Fibroblast of peridontal ligament (primary cell): ENCODE results near the gene ZNF609.

ENCODE experiments used
- DNase-seq: peaks from one replicate; pipeline ENCODE4 v3.0.0-alpha.2; 2010; ENCODE audit errors: extremely low read depth

Gene ZNF609

GRCh38 chr15:64650552-64650951 lies 190.2 kb downstream of the ZNF609 start:
- DNase-seq, result no peak

- no peak for DNase-seq
These were observed 191.3 kb downstream of the ZNF609 start for GRCh38 chr15:64651601-64652191.

DNA sequence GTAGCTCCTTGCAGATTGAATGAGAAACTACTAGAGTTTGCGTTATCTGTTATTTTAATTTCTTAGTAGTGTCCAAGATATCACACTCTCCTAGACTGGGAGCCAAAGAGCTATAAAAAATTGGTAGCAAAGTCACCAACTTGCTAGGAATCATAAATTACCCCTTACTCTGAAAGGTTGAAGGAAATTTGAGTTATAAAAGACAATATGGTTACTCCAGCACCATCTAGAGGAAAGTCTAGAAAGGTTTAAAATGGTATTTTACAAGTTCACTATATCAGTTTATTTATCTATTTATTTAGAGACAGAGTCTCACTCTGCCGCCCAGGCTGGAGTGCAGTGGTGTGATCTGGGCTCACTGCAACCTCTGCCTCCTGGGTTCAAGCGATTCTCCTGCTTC lies 193.4 kb downstream of the ZNF609 start:
- DNase-seq, result peak; percentile 67

DNA sequence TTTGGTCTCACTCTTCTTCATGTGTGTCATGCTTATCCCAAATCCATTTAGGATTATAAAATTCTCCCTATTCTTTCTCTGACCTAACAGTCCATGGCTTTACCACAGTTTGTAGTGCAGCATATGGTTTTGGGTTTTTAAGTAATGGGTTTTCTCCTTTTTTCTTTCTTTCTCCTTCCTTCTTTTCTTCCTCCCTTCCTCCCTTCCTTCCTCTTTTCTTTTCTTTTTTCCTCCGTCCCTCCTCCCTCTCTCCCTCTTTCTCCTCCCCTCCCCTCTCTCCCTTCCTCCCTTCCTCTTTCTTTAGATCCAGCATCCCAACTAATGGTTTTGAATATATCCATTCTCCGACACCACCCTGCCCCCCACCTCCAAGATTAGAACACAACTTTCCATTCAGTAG lies 196.1 kb downstream of the ZNF609 start:
- DNase-seq, result no peak

DNA sequence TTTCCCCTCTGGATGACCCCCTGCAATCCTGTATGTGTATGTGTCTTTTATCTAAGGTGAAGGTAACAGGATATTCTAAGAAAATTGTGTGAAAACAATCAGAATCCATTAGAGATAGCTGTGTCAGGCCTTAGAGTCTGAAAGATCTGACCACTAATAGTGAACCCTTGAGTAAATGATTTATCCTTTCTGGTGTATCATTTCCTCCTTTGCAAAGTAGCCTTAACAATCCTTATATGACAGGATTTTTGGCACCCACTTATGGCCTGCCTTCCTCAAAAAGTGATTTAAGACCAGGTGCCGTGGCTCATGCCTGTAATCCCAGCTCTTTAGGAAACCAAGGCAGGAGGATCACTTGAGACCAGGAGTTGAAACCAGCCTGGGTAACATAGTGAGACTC lies 204.8 kb downstream of the ZNF609 start:
- DNase-seq, result no peak

DNA sequence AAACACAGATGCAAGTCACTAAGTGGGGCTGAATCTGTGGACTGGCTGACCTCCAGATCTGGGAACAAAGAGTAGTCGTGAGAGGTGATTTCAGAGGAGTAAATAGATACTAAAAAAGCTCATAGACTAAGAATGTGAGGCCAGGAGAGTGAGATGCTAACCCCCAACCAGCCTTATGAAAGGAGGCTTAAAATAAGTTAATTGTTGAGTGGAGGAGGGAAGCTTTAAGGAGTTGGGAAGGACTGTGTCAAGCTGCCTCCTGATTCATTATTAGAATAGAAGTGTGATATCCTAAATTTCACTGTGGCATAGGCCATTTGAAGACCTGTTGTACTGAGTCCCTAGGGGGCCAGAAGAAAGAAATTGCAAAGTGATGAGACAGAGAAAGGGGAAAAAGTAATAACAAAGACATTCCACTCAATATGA lies 207.4 kb downstream of the ZNF609 start:
- peak; percentile 44 for DNase-seq

GRCh38 chr15:64673866-64674265 lies 213.5 kb downstream of the ZNF609 start:
- DNase-seq, result no peak

- no peak for DNase-seq
These were observed 217.9 kb downstream of the ZNF609 start for GRCh38 chr15:64678126-64678819.

- DNase-seq, result no peak
These were observed 219.7 kb downstream of the ZNF609 start for GRCh38 chr15:64680097-64680496.

- peak; percentile 51 for DNase-seq
These were observed 221.1 kb downstream of the ZNF609 start for GRCh38 chr15:64681424-64682024.

DNA sequence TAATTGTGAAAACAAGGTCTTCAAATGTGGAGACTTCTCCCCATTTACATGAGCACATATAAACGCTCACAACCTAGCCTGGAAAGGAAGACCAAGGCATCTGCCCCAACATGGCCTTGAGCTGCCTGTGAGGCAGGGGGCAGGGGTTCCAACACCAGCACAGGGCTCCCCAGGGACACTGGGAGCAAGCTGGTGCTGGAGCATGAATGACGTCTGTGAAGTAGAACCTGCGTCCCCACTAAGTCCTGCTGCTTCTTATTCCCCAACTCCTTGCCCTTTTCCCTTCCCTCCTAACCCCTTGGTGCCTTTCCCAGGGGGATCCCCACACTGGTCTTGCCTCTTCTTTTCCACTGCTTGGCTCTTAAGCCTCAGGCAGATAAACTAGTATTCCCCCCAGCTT lies 221.9 kb downstream of the ZNF609 start:
- DNase-seq, result no peak

DNA sequence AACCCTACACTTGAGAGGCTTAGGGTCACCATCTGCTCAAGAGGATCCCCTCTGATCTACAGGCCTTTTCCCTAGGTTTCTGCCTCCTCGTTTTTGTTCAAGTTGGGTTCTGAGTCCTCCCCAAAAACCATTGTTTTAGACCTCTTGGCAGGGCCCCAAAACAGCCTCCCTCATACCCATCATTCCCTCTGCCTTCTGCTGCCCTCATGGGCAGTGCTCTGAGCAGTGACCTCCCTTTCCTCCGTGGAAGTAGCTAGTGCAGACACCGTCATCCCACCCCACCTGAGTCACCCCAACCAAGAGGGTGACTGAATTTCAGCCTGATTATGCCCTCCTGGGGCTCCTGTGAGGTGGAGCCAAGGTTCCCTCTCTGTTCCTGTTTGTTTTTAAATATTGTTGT lies 223.0 kb downstream of the ZNF609 start:
- no peak for DNase-seq

DNA sequence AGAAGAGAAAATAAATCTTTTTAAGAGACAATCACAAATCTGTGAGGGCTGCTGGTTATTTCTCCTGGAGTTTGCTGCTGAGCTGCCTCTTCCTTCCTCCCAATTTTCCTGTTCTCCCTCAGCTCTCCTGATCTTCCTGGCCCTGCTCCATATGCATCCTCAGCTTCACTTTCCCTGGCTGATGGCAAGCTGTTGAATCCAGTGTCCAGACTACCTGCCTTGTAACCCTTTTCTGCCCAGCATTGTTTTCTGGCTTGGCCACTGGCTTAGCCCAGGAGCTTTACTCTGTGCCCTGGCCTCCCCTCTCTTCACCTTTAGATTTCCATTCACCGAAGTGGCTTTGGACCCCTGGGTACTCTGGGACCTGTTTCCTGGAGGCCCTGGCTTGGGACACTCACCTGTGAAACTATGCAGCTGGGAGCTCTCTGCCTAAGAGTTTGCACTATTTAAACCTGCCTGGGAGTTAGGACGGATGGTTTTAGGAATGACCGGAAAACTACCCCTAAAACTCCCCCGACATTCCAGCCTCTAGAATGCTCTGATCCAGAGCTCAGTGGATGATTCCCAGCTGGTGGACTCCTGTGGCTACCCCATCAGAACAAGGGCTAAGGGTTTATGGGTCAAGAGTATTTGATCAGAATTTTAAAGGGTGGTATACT lies 225.0 kb downstream of the ZNF609 start:
- no peak for DNase-seq

DNA sequence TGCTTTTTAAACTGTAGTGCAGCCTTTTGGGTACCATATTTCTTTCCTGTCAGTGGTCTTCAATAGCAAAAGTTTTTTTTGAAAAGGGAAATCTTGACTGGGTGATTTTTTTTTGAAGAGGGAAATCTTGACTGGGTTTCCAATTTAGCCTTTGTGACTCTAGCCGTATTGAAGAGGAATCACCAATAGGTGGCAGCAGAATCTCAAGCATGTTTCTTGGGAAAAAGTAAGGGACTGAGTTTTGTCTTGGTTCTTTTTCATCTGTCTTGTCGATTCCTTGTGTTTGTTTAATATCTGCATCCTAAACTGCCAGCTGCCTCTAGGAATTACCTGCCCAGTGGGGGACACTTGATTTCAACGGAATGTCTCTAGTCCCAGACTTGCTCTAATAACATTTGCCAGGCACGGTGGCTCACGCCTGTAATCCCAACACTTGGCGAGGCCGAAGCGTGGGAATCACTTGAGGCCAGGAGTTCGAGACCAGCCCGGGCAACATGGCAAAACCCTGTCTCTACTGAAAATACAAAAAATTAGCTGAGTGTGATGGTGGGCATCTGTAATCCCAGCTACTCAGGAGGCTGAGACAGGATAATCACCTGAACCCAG lies 225.9 kb downstream of the ZNF609 start:
- DNase-seq, result peak; percentile 81

DNA sequence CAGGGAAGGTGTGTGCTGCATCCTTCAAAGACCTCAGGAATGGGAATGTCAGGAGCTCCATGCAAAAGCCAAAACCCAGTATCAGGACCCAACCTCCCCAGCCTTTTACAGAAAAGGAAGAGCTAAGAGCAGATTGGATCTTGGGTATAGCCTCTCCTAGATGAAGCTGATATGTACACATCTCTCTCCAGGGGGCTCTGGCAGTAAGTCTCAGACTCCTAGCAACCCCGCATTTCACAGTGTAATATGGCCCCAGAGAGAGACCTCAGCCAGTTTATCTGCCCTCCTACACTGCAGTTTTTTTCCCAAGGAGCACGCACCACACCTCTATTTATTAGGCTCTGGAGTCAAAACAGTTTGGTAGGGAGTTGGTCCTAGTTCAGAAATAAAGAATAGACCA lies 226.8 kb downstream of the ZNF609 start:
- DNase-seq, result no peak

DNA sequence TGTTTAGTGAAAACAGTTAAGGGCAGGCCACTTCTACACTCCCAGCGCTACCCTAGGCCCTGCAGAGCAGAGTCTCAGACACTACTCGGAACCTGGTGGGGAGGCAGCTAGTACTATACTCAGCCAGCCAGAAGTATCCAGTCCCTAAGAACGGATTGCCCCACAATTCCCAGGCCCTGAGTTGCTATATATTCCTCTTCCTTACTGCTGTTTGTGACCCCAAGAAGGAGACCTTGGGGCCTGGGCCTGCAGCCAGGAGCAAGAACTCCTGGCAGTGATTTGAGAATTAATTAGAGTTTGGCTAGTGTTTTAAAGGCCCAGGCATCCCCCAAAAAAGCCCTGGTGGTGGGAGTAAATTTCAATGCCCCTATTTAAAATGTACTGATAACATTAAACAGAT lies 227.3 kb downstream of the ZNF609 start:
- no peak for DNase-seq

DNA sequence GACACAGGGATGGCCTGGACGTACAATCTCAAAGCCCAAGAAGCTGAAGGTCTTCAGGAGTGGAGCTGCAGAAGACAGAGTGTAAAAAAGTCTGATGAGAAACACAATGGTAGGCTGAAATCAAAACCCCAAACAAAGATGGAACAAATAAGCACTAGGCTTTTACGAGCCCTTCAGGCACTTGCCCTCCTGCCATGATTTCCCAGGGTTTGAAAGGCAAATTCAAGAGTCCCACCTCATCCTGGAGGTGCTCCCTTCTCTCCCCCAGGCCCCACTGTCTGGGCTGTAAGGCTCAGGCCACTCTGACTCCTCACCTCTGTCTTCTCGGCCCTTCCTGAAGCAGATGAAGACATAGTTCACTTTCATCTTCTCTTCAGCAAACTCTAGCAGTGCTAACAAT lies 228.4 kb downstream of the ZNF609 start:
- DNase-seq, result no peak

DNA sequence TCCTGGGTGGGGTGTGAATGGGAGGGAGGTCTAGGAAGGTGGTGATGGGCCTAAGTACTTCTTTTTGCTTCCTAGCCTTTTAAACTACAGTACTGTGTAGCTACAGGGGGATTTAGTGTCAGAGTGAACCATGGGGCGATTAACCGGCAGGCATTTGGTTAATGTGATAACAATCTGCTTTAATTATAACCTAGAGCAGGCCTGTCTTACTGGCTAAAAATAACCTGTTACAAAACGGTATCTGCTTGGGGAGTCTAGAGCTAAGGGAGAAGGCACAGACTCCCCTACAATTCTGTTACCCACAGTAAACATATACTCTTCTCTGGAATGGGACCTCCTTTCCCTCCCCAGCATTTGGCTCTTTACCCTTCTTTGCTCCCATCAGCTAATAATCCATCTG lies 229.6 kb downstream of the ZNF609 start:
- no peak for DNase-seq

DNA sequence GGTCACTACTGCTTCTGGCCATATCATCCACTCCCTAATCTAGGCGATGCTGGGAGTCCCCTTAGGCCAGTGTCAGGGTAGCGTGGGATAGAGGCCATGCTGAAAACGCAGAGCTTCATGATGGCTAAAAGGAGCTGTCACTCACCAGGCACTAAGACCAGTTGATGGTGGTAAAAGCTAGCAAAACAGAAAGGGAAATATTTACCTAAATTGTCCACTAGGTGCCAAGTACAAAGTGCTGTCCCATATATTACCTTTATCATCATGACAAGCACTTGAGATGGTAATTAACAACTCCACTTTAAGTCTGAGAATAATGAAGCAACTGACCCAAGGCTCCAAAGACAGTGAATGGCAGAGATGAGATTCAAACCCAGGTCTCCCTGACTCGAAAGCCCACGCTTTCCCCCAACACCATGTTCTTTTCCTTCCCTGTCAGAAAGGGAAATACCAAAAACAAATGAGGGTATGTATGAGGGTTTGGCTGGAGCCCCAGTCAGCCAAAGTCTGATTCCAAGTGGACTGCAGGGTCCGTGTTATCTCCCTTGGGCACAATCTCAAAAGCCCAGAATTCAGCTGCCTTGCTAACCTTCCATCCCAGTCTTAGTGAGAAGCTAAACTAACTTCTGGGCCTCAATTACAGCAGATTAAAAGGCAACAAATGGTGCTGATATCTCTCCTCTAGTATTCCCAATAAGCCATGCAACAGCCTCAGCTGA lies 230.4 kb downstream of the ZNF609 start:
- no peak for DNase-seq

DNA sequence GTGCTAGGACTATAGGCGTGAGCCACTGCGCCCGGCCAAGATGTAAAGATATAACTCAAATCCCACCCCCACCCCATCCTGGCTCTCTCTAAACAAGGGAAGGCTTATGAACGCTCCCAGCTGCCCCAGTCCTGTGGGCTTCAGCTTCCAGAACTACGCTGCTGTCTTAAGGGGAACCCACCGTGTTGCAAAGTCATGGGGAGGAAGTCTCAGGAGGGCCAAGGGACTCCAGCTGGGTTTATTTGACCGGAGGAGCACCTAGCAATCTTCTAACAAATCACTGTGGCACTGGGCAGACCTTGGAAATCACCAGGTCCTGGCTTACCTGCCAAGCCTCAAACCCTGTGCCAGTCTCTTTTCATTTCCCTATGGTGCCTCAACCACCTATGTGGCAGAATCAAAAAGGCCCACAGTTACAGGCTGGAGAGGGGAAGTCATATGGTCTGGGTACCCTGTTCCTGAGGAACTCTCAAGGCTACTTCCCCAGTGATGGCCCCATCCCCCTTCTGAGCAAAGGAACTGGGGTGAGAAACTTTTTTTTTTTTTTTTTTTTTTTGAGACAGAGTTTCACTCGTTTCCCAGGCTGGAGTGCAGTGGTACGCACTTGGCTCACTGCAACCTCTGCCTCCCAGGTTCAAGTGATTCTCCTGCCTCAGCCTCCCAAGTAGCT lies 231.7 kb downstream of the ZNF609 start:
- DNase-seq, result no peak

DNA sequence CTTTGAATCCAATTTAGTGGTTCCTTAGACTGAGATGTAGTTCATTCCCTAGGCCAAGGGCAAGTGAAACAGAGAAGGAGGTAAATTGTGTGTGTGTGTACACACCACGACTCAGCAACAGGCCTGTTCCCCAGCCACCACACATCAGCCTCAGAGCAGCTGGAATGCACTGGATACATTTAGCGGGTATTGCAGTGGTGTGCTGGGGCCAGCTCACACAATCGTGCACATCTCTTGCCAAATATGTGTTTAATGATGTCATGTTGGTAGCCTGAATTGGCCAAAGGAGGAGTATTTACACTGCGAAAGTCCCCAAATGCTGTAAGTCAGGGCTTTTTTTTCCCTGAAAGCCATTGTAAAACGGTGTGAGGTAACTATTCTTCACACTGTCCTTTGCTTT lies 232.8 kb downstream of the ZNF609 start:
- peak; percentile 93 for DNase-seq
